ENCODE results near the gene CACNB4.

DNA sequence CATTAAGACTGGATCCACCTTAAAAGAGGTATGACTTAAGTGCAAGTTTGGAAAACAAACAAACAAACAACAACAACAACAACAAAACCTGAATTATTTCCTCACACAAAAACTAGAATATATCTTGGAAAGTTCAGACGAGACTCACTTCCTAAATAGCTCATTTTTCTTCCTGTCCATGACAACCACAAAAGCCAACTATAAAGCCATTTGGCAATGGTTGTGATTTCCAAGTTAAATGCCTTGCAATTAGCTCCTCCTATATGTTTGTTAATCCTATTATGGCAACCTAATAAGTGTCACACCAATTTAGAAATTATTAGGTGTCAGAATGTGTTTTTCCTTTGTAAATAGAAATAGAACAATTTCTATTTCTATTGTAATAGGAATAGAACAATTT, 179.1 kb downstream of the CACNB4 start:
- TF ChIP-seq, protein P1, sequence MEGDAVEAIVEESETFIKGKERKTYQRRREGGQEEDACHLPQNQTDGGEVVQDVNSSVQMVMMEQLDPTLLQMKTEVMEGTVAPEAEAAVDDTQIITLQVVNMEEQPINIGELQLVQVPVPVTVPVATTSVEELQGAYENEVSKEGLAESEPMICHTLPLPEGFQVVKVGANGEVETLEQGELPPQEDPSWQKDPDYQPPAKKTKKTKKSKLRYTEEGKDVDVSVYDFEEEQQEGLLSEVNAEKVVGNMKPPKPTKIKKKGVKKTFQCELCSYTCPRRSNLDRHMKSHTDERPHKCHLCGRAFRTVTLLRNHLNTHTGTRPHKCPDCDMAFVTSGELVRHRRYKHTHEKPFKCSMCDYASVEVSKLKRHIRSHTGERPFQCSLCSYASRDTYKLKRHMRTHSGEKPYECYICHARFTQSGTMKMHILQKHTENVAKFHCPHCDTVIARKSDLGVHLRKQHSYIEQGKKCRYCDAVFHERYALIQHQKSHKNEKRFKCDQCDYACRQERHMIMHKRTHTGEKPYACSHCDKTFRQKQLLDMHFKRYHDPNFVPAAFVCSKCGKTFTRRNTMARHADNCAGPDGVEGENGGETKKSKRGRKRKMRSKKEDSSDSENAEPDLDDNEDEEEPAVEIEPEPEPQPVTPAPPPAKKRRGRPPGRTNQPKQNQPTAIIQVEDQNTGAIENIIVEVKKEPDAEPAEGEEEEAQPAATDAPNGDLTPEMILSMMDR (conservative IDR thresholded peaks at IDR 0.05; ENCODE audit: low read length): no peak
- no peak for TF ChIP-seq EZH2phosphoT487 (IDR thresholded peaks at IDR 0.05; ENCODE audit: borderline replicate concordance, low read depth, low read length)

All from OCI-LY7 (cell line).